ENCODE measurements around the gene SUPT5H. TPM values are rescaled to one million over a fixed set of nuclear protein-coding genes. Genes with fewer than 3 reads are reported as not detected.

Gene SUPT5H
- total and polyA plus RNA-seq, 2 of the 13 experiments (the other 11 are each of a cell fraction or from before 2014, with no cell fraction given), result 48.2 to 51.7 TPM

DNA sequence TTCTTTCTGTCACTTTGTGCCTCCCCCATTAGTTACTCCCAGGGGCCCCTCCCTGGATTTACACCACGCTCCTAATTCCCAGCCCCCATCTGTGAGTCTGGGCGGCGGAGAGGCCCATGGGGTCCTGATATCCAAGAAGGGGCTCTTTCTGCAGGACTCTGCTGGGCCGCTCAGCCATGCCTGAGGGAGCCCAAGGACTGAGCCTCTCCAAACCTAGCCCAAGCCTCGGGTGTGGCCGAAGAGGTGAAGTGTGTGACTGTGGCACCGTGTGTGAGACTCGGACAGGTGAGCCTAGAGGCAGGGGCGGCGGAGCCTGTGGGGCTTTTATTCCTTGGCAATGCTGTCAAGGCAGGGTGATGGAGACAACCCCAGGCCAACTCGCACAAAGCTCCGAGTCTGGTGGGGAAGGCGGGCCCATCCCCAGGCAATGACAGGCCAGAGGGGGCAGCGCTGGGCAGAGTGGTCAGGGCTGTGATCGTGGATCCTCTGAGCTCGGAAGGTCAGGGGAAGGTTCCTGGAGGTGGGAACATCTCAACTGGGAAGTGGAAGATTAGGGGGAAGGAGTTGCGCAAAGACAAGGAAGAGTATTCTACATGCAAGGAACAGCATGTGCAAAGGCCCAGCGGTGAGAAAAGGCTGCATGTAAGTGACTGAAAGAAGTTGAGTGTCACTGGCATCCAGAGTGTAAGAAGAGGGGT lies 31.3 kb upstream of the SUPT5H start (continued):
- TF ChIP-seq RERE (CRISPR knock-in tag; IDR thresholded peaks at IDR 0.05; ENCODE audit: low read depth), result no peak
- 0 out of 2 replicates have a peak, but pooled peaks have one; percentile 56 for TF ChIP-seq THAP7 (CRISPR knock-in tag; IDR thresholded peaks at IDR 0.05)
- TF ChIP-seq, protein P1, sequence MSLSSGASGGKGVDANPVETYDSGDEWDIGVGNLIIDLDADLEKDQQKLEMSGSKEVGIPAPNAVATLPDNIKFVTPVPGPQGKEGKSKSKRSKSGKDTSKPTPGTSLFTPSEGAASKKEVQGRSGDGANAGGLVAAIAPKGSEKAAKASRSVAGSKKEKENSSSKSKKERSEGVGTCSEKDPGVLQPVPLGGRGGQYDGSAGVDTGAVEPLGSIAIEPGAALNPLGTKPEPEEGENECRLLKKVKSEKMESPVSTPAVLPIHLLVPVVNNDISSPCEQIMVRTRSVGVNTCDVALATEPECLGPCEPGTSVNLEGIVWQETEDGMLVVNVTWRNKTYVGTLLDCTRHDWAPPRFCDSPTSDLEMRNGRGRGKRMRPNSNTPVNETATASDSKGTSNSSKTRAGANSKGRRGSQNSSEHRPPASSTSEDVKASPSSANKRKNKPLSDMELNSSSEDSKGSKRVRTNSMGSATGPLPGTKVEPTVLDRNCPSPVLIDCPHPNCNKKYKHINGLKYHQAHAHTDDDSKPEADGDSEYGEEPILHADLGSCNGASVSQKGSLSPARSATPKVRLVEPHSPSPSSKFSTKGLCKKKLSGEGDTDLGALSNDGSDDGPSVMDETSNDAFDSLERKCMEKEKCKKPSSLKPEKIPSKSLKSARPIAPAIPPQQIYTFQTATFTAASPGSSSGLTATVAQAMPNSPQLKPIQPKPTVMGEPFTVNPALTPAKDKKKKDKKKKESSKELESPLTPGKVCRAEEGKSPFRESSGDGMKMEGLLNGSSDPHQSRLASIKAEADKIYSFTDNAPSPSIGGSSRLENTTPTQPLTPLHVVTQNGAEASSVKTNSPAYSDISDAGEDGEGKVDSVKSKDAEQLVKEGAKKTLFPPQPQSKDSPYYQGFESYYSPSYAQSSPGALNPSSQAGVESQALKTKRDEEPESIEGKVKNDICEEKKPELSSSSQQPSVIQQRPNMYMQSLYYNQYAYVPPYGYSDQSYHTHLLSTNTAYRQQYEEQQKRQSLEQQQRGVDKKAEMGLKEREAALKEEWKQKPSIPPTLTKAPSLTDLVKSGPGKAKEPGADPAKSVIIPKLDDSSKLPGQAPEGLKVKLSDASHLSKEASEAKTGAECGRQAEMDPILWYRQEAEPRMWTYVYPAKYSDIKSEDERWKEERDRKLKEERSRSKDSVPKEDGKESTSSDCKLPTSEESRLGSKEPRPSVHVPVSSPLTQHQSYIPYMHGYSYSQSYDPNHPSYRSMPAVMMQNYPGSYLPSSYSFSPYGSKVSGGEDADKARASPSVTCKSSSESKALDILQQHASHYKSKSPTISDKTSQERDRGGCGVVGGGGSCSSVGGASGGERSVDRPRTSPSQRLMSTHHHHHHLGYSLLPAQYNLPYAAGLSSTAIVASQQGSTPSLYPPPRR (CRISPR knock-in tag; IDR thresholded peaks at IDR 0.05; ENCODE audit: borderline replicate concordance), result no peak
- no peak for TF ChIP-seq ZNF276 (CRISPR knock-in tag; IDR thresholded peaks at IDR 0.05; ENCODE audit: low read depth)
- TF ChIP-seq TEAD3 (CRISPR knock-in tag; optimal IDR thresholded peaks at IDR 0.05; ENCODE audit: borderline replicate concordance), result no peak
- TF ChIP-seq RXRA (CRISPR knock-in tag; IDR thresholded peaks at IDR 0.05), result no peak
- no peak for TF ChIP-seq ZNF430 (CRISPR knock-in tag; IDR thresholded peaks at IDR 0.05)
- peak; percentile 67 for TF ChIP-seq ZBTB38 (CRISPR knock-in tag; IDR thresholded peaks at IDR 0.05)
- TF ChIP-seq, protein P2, sequence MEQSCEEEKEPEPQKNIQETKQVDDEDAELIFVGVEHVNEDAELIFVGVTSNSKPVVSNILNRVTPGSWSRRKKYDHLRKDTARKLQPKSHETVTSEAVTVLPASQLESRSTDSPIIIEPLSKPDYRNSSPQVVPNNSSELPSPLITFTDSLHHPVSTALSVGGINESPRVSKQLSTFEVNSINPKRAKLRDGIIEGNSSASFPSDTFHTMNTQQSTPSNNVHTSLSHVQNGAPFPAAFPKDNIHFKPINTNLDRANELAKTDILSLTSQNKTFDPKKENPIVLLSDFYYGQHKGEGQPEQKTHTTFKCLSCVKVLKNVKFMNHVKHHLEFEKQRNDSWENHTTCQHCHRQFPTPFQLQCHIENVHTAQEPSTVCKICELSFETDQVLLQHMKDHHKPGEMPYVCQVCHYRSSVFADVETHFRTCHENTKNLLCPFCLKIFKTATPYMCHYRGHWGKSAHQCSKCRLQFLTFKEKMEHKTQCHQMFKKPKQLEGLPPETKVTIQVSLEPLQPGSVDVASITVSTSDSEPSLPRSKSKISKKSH (CRISPR knock-in tag; IDR thresholded peaks at IDR 0.05; ENCODE audit: borderline replicate concordance), result no peak
- TF ChIP-seq ZBTB44 (CRISPR knock-in tag; IDR thresholded peaks at IDR 0.05), result no peak
